Measurements from ENCODE around the gene NTRK3.

DNA sequence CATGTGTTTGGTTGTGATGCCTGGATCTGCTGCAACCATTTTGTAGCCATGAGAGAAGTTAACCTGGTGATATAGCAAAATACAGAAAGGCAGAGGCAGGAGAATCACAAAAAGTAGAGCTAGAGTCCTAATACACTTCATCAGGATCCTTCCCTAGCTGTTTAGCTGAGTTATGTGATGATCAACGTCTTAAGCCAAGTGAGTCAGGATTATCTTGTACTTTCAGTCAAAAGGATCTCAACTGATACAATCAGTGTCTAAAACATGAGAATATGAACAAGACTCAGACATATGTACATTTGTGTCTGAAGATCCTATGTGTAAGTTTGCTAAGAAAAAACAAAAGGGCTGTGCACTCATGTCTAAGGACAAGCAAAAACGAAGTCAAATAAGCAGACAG lies 236.9 kb downstream of the NTRK3 start:
- TF ChIP-seq ZFP30 (CRISPR knock-in tag; IDR thresholded peaks at IDR 0.05) (no peak), RARB (CRISPR knock-in tag; IDR thresholded peaks at IDR 0.05) (no peak), GLIS3 (CRISPR knock-in tag; IDR thresholded peaks at IDR 0.05) (no peak), TOX (CRISPR knock-in tag; IDR thresholded peaks at IDR 0.05; ENCODE audit: borderline replicate concordance) (no peak)

Data from SK-N-SH treated with all-trans-retinoic acid at 6 μM for 48 hours (cell line).